Activated CD8-positive, alpha-beta memory T cell treated with anti-CD3 and anti-CD28 coated beads for 48 hours (primary cell): ENCODE data around the gene CEP250.
"Not testable (repeated sequence)": the region's sequence is repeated elsewhere in the genome, so short reads cannot be mapped to it uniquely, and the experiment has no call there.

Experiments
- DNase-seq, 3 experiments: peaks; one replicate each; pipeline ENCODE4 v3.0.0-alpha.2; 2020; ENCODE audit warnings: low read depth in 2 of 3, low spot score in 2 of 3

CEP250 gene

DNA sequence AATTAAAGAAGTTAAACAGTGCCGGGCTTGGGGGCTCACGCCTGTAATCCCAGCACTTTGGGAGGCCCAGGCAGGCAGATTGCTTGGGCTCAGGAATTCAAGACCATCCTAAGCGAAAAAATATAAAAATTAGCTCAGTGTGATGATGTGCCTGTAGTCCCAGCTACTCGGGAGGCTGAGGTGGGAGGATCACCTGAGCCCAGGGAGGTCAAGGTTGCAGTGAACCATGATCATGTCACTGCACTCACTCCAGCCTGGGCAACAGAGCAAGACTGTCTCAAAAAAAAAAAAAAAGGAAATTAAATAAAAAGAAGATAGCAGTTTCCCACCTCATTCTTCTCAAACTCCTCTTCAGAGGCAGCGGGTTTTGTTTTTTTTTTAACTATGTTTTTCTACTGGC, 62.4 kb downstream of the CEP250 start:
- not testable (repeated sequence) for DNase-seq

DNA sequence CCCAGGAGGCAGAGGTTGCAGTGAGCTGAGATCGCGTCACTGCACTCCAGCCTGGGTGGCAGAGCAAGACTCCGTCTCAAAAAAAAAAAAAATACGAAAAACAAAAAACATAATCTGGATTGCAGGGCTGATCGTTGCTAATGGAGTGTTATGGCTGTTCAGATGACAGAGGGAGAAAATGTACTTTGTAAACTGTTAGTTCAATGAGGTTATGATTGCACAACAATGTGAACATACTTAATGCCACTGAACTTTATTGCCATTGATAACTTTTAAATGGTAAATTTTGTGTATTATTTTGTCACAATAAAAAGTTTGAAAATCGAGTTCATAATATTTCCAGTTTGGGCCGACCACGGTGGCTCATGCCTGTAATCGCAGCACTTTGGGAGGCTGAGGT, 63.6 kb downstream of the CEP250 start:
- DNase-seq: no peak

DNA sequence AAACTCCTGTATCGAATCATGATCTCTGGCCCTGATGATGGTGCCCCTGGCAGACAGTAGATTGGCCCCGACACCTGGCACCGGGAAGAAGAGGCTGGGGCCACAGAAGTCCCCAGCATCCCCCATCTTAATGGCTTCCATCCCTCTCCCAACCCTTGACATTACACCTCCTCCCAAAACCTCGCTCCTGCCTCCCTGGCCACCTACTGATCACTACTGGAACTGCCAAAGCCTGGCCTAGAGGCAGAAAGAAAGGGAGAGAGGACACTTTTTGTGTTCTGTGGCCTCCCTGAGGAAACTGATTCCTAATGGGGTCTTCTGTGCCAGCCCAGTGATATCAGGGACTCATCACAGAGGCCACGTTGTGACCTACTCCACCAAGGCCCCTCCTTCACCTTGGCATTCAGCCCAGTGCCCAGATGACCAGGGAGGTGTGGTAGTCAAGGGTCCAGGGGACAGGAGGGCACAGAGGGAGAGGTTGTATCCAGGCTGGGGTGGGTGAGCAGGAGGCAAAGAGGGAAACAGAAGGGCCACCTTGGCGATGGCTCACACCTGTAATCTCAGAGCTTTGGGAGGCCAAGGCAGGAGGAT, 68.0 kb downstream of the CEP250 start:
- DNase-seq: no peak

DNA sequence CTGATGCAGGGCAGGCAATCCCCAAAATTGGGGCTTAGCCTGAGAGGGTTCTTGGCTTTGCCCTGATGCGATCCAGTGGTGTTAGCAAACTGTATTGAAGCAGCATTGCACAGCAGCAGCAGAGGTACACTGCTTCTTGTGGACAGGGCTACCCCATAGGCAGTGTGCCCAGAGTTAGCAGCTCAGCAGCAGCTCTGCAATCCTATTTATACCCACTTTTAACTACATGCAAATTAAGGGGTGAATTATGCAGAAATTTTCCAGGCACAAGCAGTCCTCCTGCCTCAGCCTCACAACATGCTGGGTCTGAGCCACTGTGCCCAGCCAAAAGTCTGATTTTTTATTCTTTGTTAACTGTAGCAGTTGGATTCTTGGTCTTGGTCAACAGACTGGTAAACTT, 70.2 kb downstream of the CEP250 start:
- DNase-seq: no peak

DNA sequence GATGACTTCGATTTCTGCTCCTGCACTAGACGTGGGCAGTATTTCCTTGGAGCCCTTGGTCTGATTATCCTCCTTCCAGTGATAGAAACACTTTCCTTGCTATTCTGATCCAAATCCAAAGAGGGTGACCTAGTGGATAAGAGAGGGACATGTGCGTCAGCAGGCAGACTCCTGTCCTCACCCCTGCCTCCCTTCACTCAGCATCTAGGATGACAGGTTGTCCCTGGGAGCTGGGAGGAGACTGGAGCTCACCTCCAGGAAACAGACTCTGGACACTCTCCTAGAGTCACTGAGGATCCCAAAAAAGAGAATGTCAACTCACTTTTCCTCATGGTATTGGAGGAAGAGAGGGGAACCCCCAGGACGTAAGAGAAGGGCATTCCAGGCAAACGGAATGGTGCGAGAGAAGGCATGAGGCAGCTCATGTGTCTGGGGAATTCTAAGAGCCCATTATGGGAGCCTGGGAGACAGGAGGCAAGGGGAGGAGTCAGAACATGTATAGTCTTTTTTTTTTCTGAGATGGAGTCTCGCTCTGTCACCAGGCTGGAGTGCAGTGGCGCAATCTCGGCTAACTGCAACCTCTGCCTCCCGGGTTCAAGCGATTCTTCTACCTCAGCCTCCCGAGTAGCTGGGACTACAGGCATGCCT, 71.8 kb downstream of the CEP250 start:
- no peak for DNase-seq

DNA sequence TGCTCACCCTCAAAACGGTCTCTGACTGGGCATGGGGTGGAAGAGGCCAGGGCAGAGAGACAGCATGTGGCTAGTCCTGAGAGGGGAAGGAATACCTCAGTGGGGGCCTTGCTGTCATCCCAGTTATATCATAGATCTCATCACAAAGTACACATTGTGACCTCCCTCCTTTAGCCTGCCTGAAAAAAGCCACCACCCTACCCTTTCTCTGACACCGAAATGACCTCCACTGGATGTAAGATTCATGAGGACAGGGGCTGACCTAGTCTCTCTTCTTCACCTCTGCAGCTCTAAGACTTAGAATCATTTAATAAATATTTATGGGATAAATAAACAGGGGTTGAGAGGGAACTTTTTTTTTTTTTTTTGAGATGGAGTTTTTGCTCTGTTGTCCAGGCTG, 74.2 kb downstream of the CEP250 start, which contains the start of gene C20orf173:
Gene C20orf173, minus strand, starts transcription at position 101 of the 400 bp plus-strand sequence. CDS start 279 bp downstream, outside the sequence.
- no peak for DNase-seq

DNA sequence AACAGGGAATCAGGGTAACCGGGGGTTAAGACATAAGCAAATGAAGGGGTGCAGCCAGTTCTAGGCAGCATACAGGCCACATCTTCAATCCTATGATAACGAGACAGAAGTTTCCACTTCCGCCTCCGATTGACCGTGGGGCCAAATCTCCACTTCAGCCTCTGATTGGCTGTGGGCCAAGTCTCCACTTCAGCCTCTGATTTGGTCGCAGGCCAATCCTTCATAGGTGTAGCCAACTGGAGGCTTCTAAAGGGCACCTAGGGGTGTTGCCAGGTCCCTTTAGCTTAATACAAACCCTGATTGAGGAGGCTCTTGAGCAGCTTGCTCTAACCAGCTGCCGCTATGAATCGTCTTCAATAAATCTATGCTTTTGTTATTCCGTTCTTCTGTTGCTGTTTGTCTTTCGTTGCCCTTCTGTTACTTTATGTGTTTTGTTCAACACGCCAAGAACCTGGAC, 84.4 kb downstream of the CEP250 start:
- no peak for DNase-seq

DNA sequence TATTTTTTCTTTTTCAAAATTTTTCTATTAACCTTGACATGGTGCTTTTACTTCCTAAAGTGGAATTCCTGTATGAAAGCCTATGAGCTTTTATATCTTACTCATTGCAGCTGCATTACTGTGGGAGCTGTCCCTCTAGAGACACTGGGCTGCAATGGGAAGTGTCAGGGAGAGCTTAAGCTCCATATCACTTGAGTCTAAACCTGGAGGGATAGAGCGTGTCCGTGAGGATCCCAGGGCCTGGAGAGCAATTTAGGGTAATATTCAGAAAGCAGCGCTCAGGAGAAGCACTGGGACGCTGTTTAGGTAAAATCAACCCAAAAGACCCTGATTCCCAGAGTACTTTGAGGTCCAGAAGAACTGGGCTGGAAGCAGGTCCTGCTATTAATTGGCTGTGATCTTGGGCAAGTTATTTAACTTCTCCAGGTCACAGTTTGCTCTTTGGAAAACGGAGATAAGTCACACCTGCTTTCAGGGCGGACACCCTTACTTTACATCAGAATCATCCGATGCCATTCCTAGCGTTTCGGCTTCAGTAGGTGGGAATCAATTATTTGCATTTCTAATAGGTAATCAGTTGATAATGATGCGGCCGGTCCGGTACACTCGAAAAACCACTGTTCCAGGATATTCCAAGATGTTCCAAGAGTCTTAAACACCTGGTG, 85.9 kb downstream of the CEP250 start:
- no peak for DNase-seq

DNA sequence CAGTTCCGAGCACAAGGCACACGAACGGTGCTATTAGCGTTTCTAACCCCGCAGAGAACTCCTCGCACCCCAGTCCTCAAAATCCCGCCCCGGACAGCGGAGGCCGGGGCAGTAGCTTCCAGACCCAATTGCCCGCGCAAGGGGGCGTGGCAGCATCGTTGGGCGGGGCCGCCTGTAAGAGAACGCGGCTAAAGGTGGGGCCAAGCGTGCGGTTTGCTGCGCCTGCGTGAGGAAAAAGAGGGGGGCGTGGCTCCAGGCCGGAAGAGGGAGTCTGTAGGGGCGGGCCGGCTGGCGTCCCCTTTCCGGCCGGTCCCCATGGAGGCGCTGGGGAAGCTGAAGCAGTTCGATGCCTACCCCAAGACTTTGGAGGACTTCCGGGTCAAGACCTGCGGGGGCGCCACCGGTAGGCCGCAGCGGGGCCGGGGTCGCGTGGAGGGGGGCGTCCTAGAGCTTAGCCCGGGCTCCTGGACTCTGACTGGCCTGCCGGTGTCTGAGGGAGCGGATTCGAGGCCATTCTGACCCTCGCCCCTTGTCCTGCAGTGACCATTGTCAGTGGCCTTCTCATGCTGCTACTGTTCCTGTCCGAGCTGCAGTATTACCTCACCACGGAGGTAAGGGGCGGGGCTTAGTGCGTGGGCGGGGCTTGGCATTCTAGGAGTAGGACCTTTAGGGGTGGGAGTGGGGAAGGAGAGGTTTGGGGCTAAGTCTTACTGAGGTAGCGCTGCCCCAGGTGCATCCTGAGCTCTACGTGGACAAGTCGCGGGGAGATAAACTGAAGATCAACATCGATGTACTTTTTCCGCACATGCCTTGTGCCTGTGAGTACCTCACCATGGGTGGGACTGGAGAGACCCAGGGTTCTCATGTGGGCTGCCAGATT, 86.6 kb downstream of the CEP250 start, which contains the start of gene ERGIC3:
Gene ERGIC3, plus strand, starts transcription at position 296 of the 880 bp plus-strand sequence. Its CDS starts 20 bp downstream, at position 316.
- DNase-seq: peak; percentile 92 to 93 (median 92)

DNA sequence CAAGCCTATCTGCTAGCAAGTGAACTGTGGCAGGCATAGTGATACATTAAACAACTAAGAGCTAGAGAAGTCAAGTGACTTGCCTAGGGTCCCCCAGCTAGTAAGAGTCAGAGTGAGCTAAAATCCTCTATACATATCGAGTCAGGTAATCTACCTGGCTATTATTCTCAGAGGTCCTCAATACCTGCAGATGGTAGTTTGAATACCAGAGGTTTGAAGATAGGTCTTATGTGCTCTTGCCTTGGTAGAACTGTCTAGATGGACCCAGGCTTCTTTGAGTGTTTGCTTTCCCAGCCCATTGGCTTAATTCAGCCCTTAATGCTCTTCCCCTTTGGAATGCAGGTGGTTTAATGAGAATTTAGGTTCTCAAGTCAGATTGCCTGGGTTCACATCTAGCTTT, 87.6 kb downstream of the CEP250 start:
- DNase-seq: no peak

DNA sequence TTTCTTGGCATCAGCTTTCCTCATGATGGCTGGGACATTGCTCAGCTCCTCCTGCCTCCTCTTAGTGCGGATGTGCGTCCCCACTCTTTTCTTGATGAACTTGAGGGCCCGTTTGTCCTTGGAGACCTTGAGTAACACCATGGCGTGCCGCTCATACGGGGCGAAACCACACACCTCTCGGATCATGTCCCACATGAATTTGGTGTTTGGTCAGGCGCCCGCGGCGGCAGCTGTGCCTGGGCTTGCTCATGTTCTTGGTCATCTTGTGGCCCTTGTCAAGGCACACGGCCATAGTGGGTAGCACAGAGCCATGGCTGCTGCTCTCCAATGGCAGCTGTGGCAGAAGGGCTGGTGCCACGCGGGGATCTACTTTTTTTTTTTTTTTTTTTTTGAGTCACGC, 89.0 kb downstream of the CEP250 start:
- no peak for DNase-seq

DNA sequence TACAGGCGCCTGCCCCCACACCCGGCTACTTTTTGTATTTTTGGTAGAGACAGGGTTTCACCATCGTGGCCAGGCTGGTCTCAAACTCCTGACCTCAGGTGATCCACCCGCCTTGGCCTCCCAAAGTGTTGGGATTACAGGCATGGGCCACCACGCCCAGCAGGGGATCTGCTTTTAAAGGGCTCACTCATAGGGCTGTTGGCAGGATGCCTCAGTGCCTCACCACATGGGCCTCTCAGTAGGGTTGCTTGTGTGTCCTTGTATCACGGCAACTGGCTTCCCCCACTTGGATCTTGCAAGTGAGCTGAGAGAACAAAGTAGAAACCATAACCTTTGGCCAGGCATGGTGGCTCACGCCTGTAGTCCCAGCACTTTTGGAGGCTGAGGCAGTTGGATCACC, 89.5 kb downstream of the CEP250 start:
- DNase-seq: not testable (repeated sequence)

DNA sequence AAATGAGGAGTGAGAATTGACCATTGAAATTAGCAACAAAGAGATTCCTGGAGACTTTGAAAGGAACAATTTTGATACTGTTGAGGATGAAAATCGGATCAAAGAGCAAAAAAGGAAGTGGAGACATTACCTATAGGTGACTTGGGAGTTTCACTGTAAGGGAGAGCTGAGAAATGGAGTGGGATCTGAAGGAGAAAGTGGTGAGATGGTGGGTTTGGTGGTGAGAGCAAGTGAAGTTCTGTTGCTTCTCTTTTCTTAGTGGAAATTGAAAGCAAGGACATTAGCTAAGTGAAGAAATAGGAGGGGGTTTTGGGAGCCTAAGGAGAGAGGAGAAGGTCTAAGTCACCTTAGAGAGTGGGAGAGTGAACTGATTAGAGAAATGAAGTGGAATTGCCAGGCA, 90.7 kb downstream of the CEP250 start:
- DNase-seq: no peak

DNA sequence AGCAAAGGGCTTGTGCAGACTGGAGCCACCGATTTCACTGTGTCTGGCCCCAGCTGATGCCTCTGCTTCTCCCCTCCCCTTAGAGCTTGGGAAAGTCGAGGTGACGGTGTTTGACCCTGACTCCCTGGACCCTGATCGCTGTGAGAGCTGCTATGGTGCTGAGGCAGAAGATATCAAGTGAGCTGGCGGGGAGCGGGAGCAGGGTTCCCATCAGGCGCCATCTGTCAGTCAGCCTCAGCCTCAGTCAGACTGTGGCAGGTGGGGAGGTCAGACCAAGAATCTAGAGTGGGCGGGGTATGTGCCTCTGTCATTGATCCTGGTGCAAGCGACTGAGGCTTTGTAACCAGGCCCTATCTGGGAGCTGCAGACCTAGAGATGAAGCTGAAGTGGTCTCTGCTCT, 91.9 kb downstream of the CEP250 start:
- no peak for DNase-seq

DNA sequence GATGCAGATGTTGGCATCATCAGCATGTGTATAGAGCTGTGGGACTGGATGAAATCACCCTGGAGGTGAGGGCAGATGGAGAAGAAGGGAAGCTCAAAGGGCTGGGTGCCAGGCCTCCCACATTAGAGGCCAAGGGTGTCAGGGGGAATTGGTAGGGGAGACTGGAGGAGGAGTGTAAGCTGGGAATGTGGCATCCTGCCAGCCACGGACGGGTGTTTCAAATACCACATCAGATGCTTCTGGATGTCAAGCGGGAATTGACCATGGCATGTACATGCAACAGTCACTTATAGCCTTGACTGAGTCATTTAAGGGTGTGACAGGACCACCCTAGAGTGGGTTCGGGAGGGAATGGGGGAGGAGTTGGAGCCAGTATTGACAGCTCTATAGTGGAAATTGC, 96.1 kb downstream of the CEP250 start:
- DNase-seq: no peak

DNA sequence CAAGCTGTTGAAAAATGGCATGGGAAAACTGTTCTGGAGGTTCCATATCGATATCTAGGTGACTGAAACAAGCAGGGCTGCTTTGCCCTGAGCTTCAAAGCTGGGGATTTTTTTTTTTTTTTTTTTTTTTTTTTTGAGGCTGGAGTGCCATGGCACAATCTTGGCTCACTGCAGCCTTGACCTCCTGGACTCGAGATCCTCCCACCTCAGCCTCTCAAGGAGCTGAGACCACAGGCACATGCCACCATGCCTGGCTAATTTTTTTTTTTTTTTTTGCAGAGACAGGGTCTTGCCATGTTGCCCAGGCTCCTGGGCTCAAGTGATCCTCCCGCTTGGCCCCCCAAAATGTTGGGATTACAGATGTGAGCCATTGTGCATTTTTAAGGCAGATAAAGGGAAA, 97.5 kb downstream of the CEP250 start:
- no peak for DNase-seq

DNA sequence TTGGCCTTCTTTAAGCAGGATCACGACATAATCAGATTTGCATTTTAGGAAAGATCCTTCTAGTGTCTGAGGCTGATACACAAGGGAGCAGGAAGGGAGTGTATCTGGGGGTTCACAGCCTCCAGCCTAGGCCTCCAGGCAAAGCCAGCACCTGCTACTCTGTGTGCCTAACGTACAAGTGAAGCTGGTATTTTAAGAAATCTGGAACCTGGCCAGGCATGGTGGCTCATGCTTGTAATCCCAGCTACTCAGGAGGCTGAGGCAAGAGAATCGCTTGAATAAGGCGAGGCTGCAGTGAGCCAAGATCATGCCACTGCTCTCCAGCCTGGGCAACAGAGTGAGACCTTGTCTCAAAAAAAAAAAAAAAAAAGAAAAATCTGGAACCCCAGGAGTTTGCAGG, 100.1 kb downstream of the CEP250 start:
- DNase-seq: not testable (repeated sequence)

DNA sequence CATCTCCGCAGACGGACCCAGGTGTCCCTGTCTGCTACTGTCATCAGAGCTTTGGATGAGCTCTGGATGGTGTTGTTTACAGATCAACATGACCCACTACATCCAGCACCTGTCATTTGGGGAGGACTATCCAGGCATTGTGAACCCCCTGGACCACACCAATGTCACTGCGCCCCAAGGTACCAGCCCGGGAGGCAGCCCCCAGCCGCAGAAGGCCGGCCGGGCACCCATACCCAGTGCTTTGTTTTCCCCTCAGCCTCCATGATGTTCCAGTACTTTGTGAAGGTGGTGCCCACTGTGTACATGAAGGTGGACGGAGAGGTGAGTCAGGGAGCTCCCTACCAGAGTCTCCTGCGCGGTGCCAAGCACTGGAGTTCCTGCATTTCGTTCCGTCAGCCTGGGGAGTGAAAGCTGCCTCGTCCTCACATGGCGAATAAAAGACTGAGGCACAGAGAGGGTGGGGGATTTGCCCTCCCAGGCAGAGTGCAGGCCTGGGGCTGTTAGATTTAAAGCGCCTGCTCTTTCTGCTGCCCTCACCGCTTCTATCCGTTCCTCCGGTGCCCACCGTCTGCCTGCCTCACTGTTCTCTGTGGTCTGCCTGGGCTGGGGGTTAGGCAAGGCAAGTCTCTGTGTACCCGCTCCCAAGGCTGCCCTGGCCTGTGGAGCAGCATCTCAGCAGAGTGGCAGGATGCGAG, 100.7 kb downstream of the CEP250 start:
- DNase-seq: no peak

DNA sequence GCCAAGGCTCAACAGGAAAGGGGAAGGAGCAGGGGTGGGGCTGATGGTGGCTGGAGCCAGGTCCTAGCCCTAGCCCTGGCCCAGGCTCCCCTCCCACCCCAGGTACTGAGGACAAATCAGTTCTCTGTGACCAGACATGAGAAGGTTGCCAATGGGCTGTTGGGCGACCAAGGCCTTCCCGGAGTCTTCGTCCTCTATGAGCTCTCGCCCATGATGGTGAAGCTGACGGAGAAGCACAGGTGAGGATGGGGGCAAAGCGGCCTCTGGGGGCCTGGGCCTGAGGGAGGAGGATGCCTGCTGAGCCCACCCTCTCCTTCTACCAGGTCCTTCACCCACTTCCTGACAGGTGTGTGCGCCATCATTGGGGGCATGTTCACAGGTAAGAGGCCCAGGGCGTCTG, 101.5 kb downstream of the CEP250 start:
- DNase-seq: no peak

DNA sequence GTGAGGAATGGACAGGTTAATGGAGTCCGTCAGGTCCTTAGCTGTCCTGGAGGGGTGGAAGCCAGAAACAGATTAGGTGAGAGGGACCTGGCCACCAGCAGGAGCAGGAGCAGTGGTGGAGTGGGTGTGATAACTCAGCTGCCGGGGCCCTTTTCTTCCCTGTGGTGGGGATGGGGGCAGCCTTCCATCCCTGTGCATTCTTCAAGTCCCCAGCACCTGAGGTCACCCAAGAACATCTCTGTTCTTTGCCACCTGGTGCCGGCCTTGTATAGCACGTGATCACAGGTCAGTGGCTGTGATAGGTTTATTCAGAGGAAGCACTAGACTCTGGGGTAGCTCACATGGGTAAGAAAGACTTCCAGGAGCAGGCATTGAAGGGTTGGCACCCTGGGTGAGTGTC, 103.1 kb downstream of the CEP250 start:
- no peak for DNase-seq
